SK-N-SH (cell line): Measurements from ENCODE around the gene TTC21B. TPM values are rescaled to one million over a fixed set of nuclear protein-coding genes. Genes with fewer than 3 reads are reported as not detected.

Experiments
- CTCF ChIA-PET: fragments of 300-600, 350-600 bp; formaldehyde crosslinking; extraction: SDS; loops from one replicate; lab custom pipeline; 2021; lab: Yijun Ruan, JAX
- POLR2A ChIA-PET: fragments of 350-600 bp; sonication (Branson Sonifier 250); formaldehyde crosslinking; extraction: SDS; loops from one replicate; lab custom pipeline; 2020; ENCODE audit warnings: antibody characterized with exemption, inconsistent platforms; lab: Yijun Ruan, JAX
- DNase-seq: peaks from one replicate; pipeline ENCODE4 v3.0.0; 2012
- H2AFZ ChIP-seq: fragments of 200-600 bp; sonication (generic); 2 replicates; pipeline ENCODE4 v1.8.1; 2016; ENCODE audit warnings: antibody characterized with exemption, mild to moderate bottlenecking, low read depth
- H3F3A ChIP-seq: fragments of 200-600 bp; sonication (generic); replicated peaks from 2 replicates; pipeline ENCODE3; 2016; ENCODE audit warnings: antibody characterized with exemption, mild to moderate bottlenecking; ENCODE audit not compliant: insufficient read depth
- H3K27ac ChIP-seq, 2 experiments: fragments of 200-500 bp in 1 of 2; fragments of 200-600 bp in 1 of 2; sonication (Bioruptor generic) in 1 of 2; sonication (generic), shearing (Covaris generic) in 1 of 2; 2 replicates each; pipeline versions ENCODE4 v1.5.1 to v1.6.1; 2014 to 2016; ENCODE audit warnings: low read depth in 2 of 2, inconsistent platforms in 1 of 2, low read length in 1 of 2, mild to moderate bottlenecking in 1 of 2, mixed read lengths in 1 of 2
- H3K27me3 ChIP-seq: fragments of 200-600 bp; sonication (generic), shearing (Covaris generic); 2 replicates; pipeline ENCODE4 v1.6.1; 2016; ENCODE audit warnings: mixed run types; ENCODE audit not compliant: insufficient read depth
- H3K36me3 ChIP-seq, 2 experiments: fragments of 200-500 bp in 1 of 2; fragments of 200-600 bp in 1 of 2; sonication (Bioruptor generic) in 1 of 2; sonication (generic) in 1 of 2; replicated peaks in 1 of 2; 2 replicates each; pipeline versions ENCODE3 to v1.5.1; 2014 to 2016; ENCODE audit warnings: low read length in 1 of 2, mild to moderate bottlenecking in 1 of 2; ENCODE audit not compliant: insufficient read depth in 2 of 2, control insufficient read depth in 1 of 2
- H3K4me1 ChIP-seq, 2 experiments: fragments of 200-500 bp in 1 of 2; fragments of 200-600 bp in 1 of 2; sonication (Bioruptor generic) in 1 of 2; sonication (generic), shearing (Covaris generic) in 1 of 2; 2 replicates each; pipeline versions ENCODE4 v1.5.1 to v1.6.1; 2014 to 2016; ENCODE audit warnings: low read depth in 1 of 2, low read length in 1 of 2, mixed run types in 1 of 2; ENCODE audit not compliant: insufficient read depth in 2 of 2, control insufficient read depth in 1 of 2
- H3K4me2 ChIP-seq: fragments of 200-600 bp; sonication (generic), shearing (Covaris generic); 2 replicates; pipeline ENCODE4 v1.6.1; 2017; ENCODE audit warnings: mixed run types
- H3K4me3 ChIP-seq, 2 experiments: fragments of 200-500 bp in 1 of 2; fragments of 200-600 bp in 1 of 2; sonication (Bioruptor generic) in 1 of 2; sonication (generic), shearing (Covaris generic) in 1 of 2; 2 replicates each; pipeline versions ENCODE4 v1.5.1 to v1.8.1; 2014 to 2016; ENCODE audit warnings: low read depth in 2 of 2, inconsistent platforms in 1 of 2, low read length in 1 of 2, mild to moderate bottlenecking in 1 of 2, mixed read lengths in 1 of 2, moderate library complexity in 1 of 2
- H3K79me2 ChIP-seq: fragments of 200-600 bp; sonication (generic); 2 replicates; pipeline ENCODE4 v1.8.1; 2017; ENCODE audit warnings: mild to moderate bottlenecking; ENCODE audit not compliant: insufficient read depth
- H3K9ac ChIP-seq: fragments of 200-600 bp; sonication (generic); 2 replicates; pipeline ENCODE4 v1.6.1; 2017; ENCODE audit warnings: mixed run types
- H3K9me2 ChIP-seq: fragments of 200-600 bp; sonication (generic); 2 replicates; pipeline ENCODE4 v1.6.1; 2017; ENCODE audit warnings: mixed run types
- H3K9me3 ChIP-seq: fragments of 200-600 bp; sonication (generic); 2 replicates; pipeline ENCODE4 v1.6.1; 2017; ENCODE audit warnings: mixed run types, mild to moderate bottlenecking, moderate library complexity
- H4K20me1 ChIP-seq: fragments of 200-600 bp; sonication (generic); 2 replicates; pipeline ENCODE4 v1.6.1; 2017; ENCODE audit warnings: mild to moderate bottlenecking, mixed run types; ENCODE audit not compliant: insufficient read depth
- CHD2 ChIP-seq: fragments of 150-350 bp; IDR thresholded peaks from 2 replicates; pipeline ENCODE4 v1.6.1; 2018; ENCODE audit warnings: low read length; ENCODE audit not compliant: partially characterized antibody
- CTCF ChIP-seq: fragments of 200-600 bp; sonication (generic); IDR thresholded peaks from 2 replicates; pipeline ENCODE4 v1.6.1; 2017; ENCODE audit warnings: antibody characterized with exemption, mild to moderate bottlenecking, moderate library complexity
- ELF1 ChIP-seq: IDR thresholded peaks from 2 replicates; pipeline ENCODE4 v1.4.0; 2012
- EP300 ChIP-seq, 2 experiments: IDR thresholded peaks; 2 replicates each; pipeline versions ENCODE4 v1.4.0 to v1.6.1; 2012; ENCODE audit warnings: borderline replicate concordance in 1 of 2, low read depth in 1 of 2, low read length in 1 of 2
- EZH2phosphoT487 ChIP-seq: fragments of 200-600 bp; sonication (generic); IDR thresholded peaks from 2 replicates; pipeline ENCODE4 v1.6.1; 2017; ENCODE audit warnings: low read depth, mixed run types, mild to moderate bottlenecking, antibody characterized with exemption, moderate library complexity, borderline replicate concordance
- FOSL2 ChIP-seq: IDR thresholded peaks from 2 replicates; pipeline ENCODE4 v1.4.0; 2012; ENCODE audit warnings: low read depth, mild to moderate bottlenecking, moderate library complexity, borderline replicate concordance
- FOXJ3 ChIP-seq: sonication (generic); formaldehyde crosslinking; IDR thresholded peaks from 2 replicates; pipeline ENCODE4 v1.5.1; 2020; ENCODE audit warnings: mild to moderate bottlenecking, missing genetic modification reagents
- FOXM1 ChIP-seq: IDR thresholded peaks from 2 replicates; pipeline ENCODE4 v1.4.0; 2012; ENCODE audit warnings: low read depth, mild to moderate bottlenecking
- GABPA ChIP-seq: IDR thresholded peaks from 2 replicates; pipeline ENCODE4 v1.4.0; 2012; ENCODE audit warnings: low read depth, mild to moderate bottlenecking
- IRF3 ChIP-seq: fragments of 150-350 bp; IDR thresholded peaks from 2 replicates; pipeline ENCODE4 v1.6.1; 2016; ENCODE audit warnings: mild to moderate bottlenecking, low read depth, low read length
- JUND ChIP-seq: IDR thresholded peaks from 2 replicates; pipeline ENCODE4 v1.4.0; 2012
- MEF2A ChIP-seq: IDR thresholded peaks from 2 replicates; pipeline ENCODE4 v1.4.0; 2012; ENCODE audit warnings: low read depth, borderline replicate concordance
- MXI1 ChIP-seq: IDR thresholded peaks from 2 replicates; pipeline ENCODE4 v1.6.1; 2012; ENCODE audit warnings: mild to moderate bottlenecking, low read depth, low read length, improper control_type of control experiment
- NRF1 ChIP-seq: IDR thresholded peaks from 2 replicates; pipeline ENCODE4 v1.6.1; 2012; ENCODE audit warnings: low read depth, mild to moderate bottlenecking, low read length
- POLR2AphosphoS5 ChIP-seq: IDR thresholded peaks from 2 replicates; pipeline ENCODE4 v1.6.1; 2012; ENCODE audit warnings: low read depth, low read length
- RAD21 ChIP-seq: IDR thresholded peaks from 2 replicates; pipeline ENCODE4 v1.6.1; 2012; ENCODE audit warnings: mild to moderate bottlenecking, low read length
- RCOR1 ChIP-seq: fragments of 150-350 bp; IDR thresholded peaks from 2 replicates; pipeline ENCODE4 v1.6.1; 2017; ENCODE audit warnings: antibody characterized with exemption, low read length
- RFX5 ChIP-seq: IDR thresholded peaks from 2 replicates; pipeline ENCODE4 v1.6.1; 2012; ENCODE audit warnings: mild to moderate bottlenecking, improper control_type of control experiment, low read length
- RXRA ChIP-seq: IDR thresholded peaks from 2 replicates; pipeline ENCODE4 v1.4.0; 2012; ENCODE audit warnings: low read depth, mild to moderate bottlenecking, borderline replicate concordance
- SIN3A ChIP-seq: IDR thresholded peaks from 2 replicates; pipeline ENCODE4 v1.6.1; 2012; ENCODE audit warnings: low read depth, mild to moderate bottlenecking, low read length, moderate library complexity, borderline replicate concordance
- SMC3 ChIP-seq: IDR thresholded peaks from 2 replicates; pipeline ENCODE4 v1.6.1; 2012; ENCODE audit warnings: low read depth, low read length, improper control_type of control experiment
- TAF1 ChIP-seq: IDR thresholded peaks from 2 replicates; pipeline ENCODE4 v1.6.1; 2012; ENCODE audit warnings: low read depth, mild to moderate bottlenecking, low read length, moderate library complexity, borderline replicate concordance
- TCF12 ChIP-seq: IDR thresholded peaks from 2 replicates; pipeline ENCODE4 v1.4.0; 2012
- TEAD4 ChIP-seq: IDR thresholded peaks from 2 replicates; pipeline ENCODE4 v1.4.0; 2012; ENCODE audit warnings: mild to moderate bottlenecking, borderline replicate concordance; ENCODE audit not compliant: insufficient read depth
- USF1 ChIP-seq: IDR thresholded peaks from 2 replicates; pipeline ENCODE4 v1.4.0; 2012; ENCODE audit warnings: low read depth, borderline replicate concordance
- YY1 ChIP-seq: IDR thresholded peaks from 2 replicates; pipeline ENCODE4 v1.4.0; 2012; ENCODE audit warnings: low read depth, mild to moderate bottlenecking
- WGBS: methylation state at CpG from one replicate; pipeline ENCODE4 v1.1.6; 2017; ENCODE audit warnings: low lambda C conversion rate; 5-methylcytosine and 5-hydroxymethylcytosine counted together
- polyA plus RNA-seq, 3 experiments: library from polyadenylated mRNA; depleted of rRNA; stranded (reverse); fragments of >200 nt; gene quantifications; 2 replicates each; pipeline ENCODE4 v1.2.3, GENCODE V29; 2012

The TTC21B gene
- polyA plus RNA-seq, 1 of the 3 experiments (the other 2 are of a cell fraction) = 10.1 TPM

GRCh38 chr2:165950438-165950837 is 3.1 kb downstream of the TTC21B start:
- H4K20me1 ChIP-seq = no peaks in the 10 kb centered on the region
- TF ChIP-seq IRF3 = no peak
- no peak for TF ChIP-seq RXRA
- no peak for TF ChIP-seq JUND
- no peak for TF ChIP-seq FOXJ3 (CRISPR knock-in tag)
- no peak for TF ChIP-seq FOSL2
- TF ChIP-seq RFX5 = no peak
- TF ChIP-seq RCOR1 = no peak
- no peak for TF ChIP-seq YY1
- no peak for TF ChIP-seq TAF1
- no peak for TF ChIP-seq FOXM1
- no peak for TF ChIP-seq ELF1
- no peak for TF ChIP-seq SIN3A
- TF ChIP-seq TCF12 = no peak
- no peak for TF ChIP-seq EP300 (IDR thresholded peaks at IDR 0.05; ENCODE audit: borderline replicate concordance in 1 of 2, low read depth in 1 of 2, low read length in 1 of 2)
- no peak for TF ChIP-seq GABPA
- no peak for TF ChIP-seq USF1
- no peak for TF ChIP-seq EZH2phosphoT487
- TF ChIP-seq, all 33 proteins: peak for 0
- Histone ChIP-seq H3F3A (no peaks in the 10 kb centered on the region), H3K4me3 (no peak overlapping the region), H2AFZ (no peak overlapping the region), H3K9ac (no peak overlapping the region), H3K9me2 (0 out of 2 replicates have a peak, but pooled peaks cover 3% of the 10 kb centered on the region), H3K36me3 (peaks cover 23 to 29% of the 10 kb centered on the region in 2 experiments), H3K79me2 (peaks cover 44% of the 10 kb centered on the region), H3K27me3 (no peaks in the 10 kb centered on the region), H3K4me1 (peaks cover 8% of the 10 kb centered on the region in 2 experiments; a peak in 3 of 4 replicates), H3K4me2 (no peak overlapping the region), H3K9me3 (no peaks in the 10 kb centered on the region), H3K27ac (no peak overlapping the region)
- ChIA-PET POLR2A (no interaction called here), CTCF (no interaction called here)
- 100% methylated on average over 3 of the region's 3 CpGs for WGBS
- no peak for DNase-seq

GRCh38 chr2:165941827-165942226 is 11.7 kb downstream of the TTC21B start:
- Histone ChIP-seq H3K27ac (no peak overlapping the region), H3K4me1 (no peaks in the 10 kb centered on the region), H4K20me1 (no peaks in the 10 kb centered on the region), H3K36me3 (peaks cover 69 to 82% of the 10 kb centered on the region in 2 experiments), H3K9me3 (no peaks in the 10 kb centered on the region), H3F3A (no peaks in the 10 kb centered on the region), H3K27me3 (no peaks in the 10 kb centered on the region), H2AFZ (no peak overlapping the region), H3K9ac (no peak overlapping the region), H3K9me2 (no peaks in the 10 kb centered on the region), H3K4me2 (no peak overlapping the region), H3K4me3 (no peak overlapping the region), H3K79me2 (no peaks in the 10 kb centered on the region; the same call in 1 of the 2 replicates)
- ChIA-PET POLR2A (no interaction called here), CTCF (interaction anchor here (2.2 kb wide), 1 partner anchor 11 kb away, joined by 5 read pairs; the partner anchor contains the start of gene TTC21B)
- no peak for DNase-seq
- WGBS = 96% methylated on average over 1 of the region's 1 CpG
- no peak for TF ChIP-seq MXI1
- no peak for TF ChIP-seq SMC3
- TF ChIP-seq EZH2phosphoT487 = no peak
- TF ChIP-seq CTCF = no peak
- no peak for TF ChIP-seq MEF2A
- no peak for TF ChIP-seq ELF1
- no peak for TF ChIP-seq FOSL2
- TF ChIP-seq FOXM1 = no peak
- TF ChIP-seq TEAD4 = no peak
- TF ChIP-seq RCOR1 = no peak
- no peak for TF ChIP-seq POLR2AphosphoS5
- no peak for TF ChIP-seq USF1
- no peak for TF ChIP-seq YY1
- no peak for TF ChIP-seq RAD21
- no peak for TF ChIP-seq NRF1
- no peak for TF ChIP-seq GABPA
- TF ChIP-seq CHD2 = no peak
